GM10847 (cell line): ENCODE results near the gene FOXI1.

Source experiments
- POLR2A ChIP-seq: IDR thresholded peaks from 2 replicates; pipeline ENCODE4 v1.6.1; 2011; ENCODE audit not compliant: insufficient read length; ENCODE audit errors: extremely low read depth

The FOXI1 gene

DNA sequence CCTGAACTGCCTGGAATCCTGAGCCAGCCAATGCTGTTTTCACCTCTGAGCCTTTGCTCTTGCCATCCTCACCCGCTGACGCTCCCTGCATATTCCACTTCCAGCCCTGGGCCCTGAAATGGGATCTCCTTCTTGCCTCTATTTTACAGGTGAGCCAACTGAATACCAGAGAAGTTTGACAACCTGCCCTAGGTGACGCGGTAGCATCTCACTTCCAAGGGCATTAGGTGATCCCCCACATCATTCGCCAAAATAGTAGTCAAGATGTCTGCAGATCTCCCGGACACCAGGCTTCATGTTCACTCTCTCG lies 43.5 kb downstream of the FOXI1 start:
- TF ChIP-seq POLR2A = no peak

DNA sequence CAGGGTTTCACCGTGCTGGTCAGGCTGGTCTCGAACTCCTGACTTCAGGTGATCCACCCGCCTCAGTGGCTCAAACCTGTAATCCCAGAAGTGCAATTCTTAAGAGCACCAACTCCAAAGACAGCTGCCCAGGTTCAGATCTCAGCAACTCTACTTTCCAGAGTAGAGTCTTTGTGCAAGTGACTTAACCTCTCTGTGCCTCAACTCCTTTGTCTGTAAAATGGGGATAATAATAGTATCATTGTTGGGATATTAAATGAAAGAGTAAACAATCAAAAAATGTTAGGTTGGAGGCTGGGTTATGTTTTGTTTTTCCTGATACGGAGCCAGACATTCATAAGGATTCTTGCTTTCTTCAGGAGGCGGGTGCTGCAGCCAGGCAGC lies 45.0 kb downstream of the FOXI1 start:
- no peak for TF ChIP-seq POLR2A

DNA sequence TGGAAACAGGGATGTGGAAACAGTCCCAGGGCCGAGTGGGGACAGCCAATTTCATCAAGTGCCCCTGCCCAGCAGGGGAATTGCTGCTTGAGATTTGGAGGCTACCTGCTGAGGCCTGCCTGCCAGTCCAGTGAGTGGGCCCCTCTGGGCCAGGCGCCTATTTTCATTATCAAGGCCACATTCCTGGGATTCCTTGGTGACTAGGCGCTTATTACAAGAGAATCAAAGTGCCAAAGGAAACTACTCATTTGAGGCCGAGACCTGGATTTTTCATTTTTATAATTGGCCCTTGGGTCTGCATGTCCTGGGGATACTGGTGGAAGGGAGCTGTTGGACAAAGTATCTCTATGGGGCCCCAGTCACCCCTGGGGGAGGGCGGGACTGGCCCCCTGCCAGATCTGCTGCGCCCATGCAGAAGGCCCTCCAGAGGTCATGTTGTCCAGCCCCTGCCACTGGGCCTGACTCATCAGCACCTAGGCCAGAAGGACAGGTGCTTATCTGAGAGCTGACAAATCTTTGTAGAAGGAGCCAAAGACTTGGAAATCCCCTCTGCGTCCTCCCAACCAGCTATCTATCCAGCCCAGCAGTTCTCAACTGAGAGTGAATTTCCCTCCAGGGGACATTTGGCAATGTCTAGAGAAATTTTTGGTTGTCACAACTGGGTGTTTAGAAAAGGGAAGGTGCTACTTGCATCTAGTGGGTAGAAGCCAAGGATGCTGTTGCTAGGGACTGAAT lies 45.6 kb downstream of the FOXI1 start:
- TF ChIP-seq POLR2A = no peak

DNA sequence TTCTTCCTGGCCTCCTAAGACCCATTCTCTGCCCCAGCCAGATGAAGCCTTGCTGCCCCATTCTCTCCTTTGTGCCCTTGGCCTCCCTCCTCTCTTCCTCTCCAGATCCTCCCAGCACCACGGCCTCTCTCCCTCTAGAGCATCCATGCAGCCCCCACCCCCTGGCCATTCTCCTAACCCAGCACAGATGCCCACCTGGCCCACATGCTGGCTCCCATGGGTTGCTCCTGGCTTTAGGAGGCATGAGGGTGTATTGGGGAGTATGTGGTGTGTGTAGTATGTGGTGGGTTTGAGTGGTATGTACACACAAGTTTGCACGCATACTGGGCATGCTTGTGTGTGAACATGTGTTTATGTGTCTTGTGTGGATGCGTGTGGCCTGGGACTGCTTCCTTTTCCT lies 47.1 kb downstream of the FOXI1 start:
- no peak for TF ChIP-seq POLR2A

DNA sequence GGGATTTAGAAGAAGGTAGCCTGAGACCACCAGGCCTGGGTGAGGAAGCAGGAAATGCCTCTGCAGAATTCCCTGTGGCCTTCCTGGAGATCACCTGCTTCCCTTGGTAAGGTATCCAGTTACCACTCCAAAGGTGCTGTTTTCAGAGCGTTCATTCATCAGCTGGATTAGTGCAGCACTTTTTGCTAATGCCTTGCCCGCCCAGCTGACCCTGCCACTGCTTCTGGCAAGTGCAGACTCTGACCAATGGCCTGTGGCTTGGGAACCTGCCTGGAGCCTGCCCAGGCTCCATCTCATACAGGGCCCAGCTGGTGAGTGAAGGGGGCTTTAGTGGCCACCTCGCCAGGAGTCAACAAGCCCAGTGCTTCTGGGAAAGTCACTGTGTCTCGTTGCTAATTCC lies 48.6 kb downstream of the FOXI1 start:
- TF ChIP-seq POLR2A = no peak

- TF ChIP-seq POLR2A = no peak
Observed at GRCh38 chr5:170154744-170155143, 49.0 kb downstream of the FOXI1 start.

GRCh38 chr5:170155771-170156170 lies 50.1 kb downstream of the FOXI1 start:
- no peak for TF ChIP-seq POLR2A

GRCh38 chr5:170159101-170159698 lies 53.5 kb downstream of the FOXI1 start:
- no peak for TF ChIP-seq POLR2A
